H1 (cell line): ENCODE data around the gene MRC2. TPM values are rescaled to one million over a fixed set of nuclear protein-coding genes. Genes with fewer than 3 reads are reported as not detected.

Experiments used
- SIN3A ChIP-seq, 2 experiments: IDR thresholded peaks in 1 of 2; conservative IDR thresholded peaks in 1 of 2; 2 replicates each; pipeline ENCODE4 v1.6.1; 2011 to 2012; ENCODE audit warnings: low read length in 2 of 2, improper control_type of control experiment in 1 of 2, low read depth in 1 of 2, mild to moderate bottlenecking in 1 of 2
- polyA plus RNA-seq, 7 experiments: library from polyadenylated mRNA; depleted of rRNA in 3 of 7; stranded (reverse) in 5 of 7; unstranded in 2 of 7; fragments of >200 nt in 5 of 7; fragments of 200-250 nt in 2 of 7; gene quantifications; 1 replicate in 5 of 7; 2 replicates in 1 of 7; 4 replicates in 1 of 7; pipeline versions ENCODE4 v1.2.1 to v1.2.3, GENCODE V29; 2011 to 2013; ENCODE audit warnings: missing spikeins in 2 of 7, mixed read lengths in 2 of 7
- total RNA-seq: library from RNA; stranded (reverse); fragmentation: NEBNext Ultra II Directional; extraction: Animal tissue kit (Norgen Biotek cat#: 25700); gene quantifications from 2 replicates; pipeline ENCODE4 v1.2.1, GENCODE V29; 2021

The MRC2 gene
- total and polyA plus RNA-seq, 2 of the 8 experiments (the other 6 are each of a cell fraction or from before 2014, with no cell fraction given) = 7.0 to 24.2 TPM

GRCh38 chr17:62704381-62704971, 77.0 kb downstream of the MRC2 start (continued):
- TF ChIP-seq SIN3A (conservative IDR thresholded peaks at IDR 0.05 in 1 of 2, IDR thresholded peaks at IDR 0.05 in 1 of 2; ENCODE audit: low read depth in 1 of 2, low read length in 2 of 2) = peak in 1 of 2 experiments; percentile 20; a peak in 1 of 4 replicates
